Stimulated activated CD8-positive, alpha-beta memory T cell treated with anti-CD3 and anti-CD28 coated beads, Interleukin-4, amount 100 ng/mL, for 24 hours (primary cell): ENCODE results near the gene CLN6.
"Not testable (repeated sequence)": the region's sequence is repeated elsewhere in the genome, so short reads cannot be mapped to it uniquely, and the experiment has no call there.

Experiments
- DNase-seq: peaks from one replicate; pipeline ENCODE4 v3.0.0-alpha.2; 2020; ENCODE audit warnings: low read depth

CLN6 gene

GRCh38 chr15:68223171-68223570 lies 6.4 kb downstream of the CLN6 start:
- no peak for DNase-seq

- not testable (repeated sequence) for DNase-seq
Observed at GRCh38 chr15:68222432-68222743, 7.1 kb downstream of the CLN6 start.

GRCh38 chr15:68221530-68222431 lies 7.7 kb downstream of the CLN6 start:
- DNase-seq, result not testable (repeated sequence)

GRCh38 chr15:68220967-68221366 lies 8.6 kb downstream of the CLN6 start:
- no peak for DNase-seq

- no peak for DNase-seq
Observed at GRCh38 chr15:68220489-68220888, 9.0 kb downstream of the CLN6 start.

- no peak for DNase-seq
Observed at GRCh38 chr15:68218847-68219798, 10.4 kb downstream of the CLN6 start.

- DNase-seq, result no peak
Observed at GRCh38 chr15:68218331-68218730, 11.2 kb downstream of the CLN6 start.

- DNase-seq, result no peak
Observed at GRCh38 chr15:68217341-68217740, 12.2 kb downstream of the CLN6 start.

GRCh38 chr15:68214838-68215254 lies 14.7 kb downstream of the CLN6 start:
- DNase-seq, result no peak

GRCh38 chr15:68213991-68214837 lies 15.3 kb downstream of the CLN6 start:
- no peak for DNase-seq

GRCh38 chr15:68213491-68213845 lies 16.1 kb downstream of the CLN6 start:
- not testable (repeated sequence) for DNase-seq

- no peak for DNase-seq
Observed at GRCh38 chr15:68211656-68212320, 17.7 kb downstream of the CLN6 start.

GRCh38 chr15:68210821-68211655 lies 18.5 kb downstream of the CLN6 start:
- peak; percentile 34 for DNase-seq

GRCh38 chr15:68210409-68210756 lies 19.1 kb downstream of the CLN6 start:
- no peak for DNase-seq

GRCh38 chr15:68209735-68210408 lies 19.7 kb downstream of the CLN6 start:
- DNase-seq, result peak; percentile 32

- no peak for DNase-seq
Observed at GRCh38 chr15:68209272-68209671, 20.3 kb downstream of the CLN6 start.

GRCh38 chr15:68208636-68209240 lies 20.8 kb downstream of the CLN6 start:
- DNase-seq, result no peak

GRCh38 chr15:68208136-68208535 lies 21.4 kb downstream of the CLN6 start:
- no peak for DNase-seq

- no peak for DNase-seq
Observed at GRCh38 chr15:68207176-68207935, 22.2 kb downstream of the CLN6 start.
